T47D (cell line): ENCODE data around the gene SKA2.
"Not testable (repeated sequence)": the region's sequence is repeated elsewhere in the genome, so short reads cannot be mapped to it uniquely, and the experiment has no call there.

ENCODE experiments used
- DNase-seq, 2 experiments: peaks; one replicate each; pipeline versions ENCODE4 v3.0.0 to v3.0.0-alpha.2; 2011 to 2012; ENCODE audit warnings: low read depth in 1 of 2, low spot score in 1 of 2
- JUND ChIP-seq: IDR thresholded peaks from 2 replicates; pipeline ENCODE4 v1.6.1; 2012; ENCODE audit warnings: low read depth
- in situ Hi-C: cut with HindIII; loops from 2 replicates; pipeline ENCODE4 v1.10.0; 2016; ENCODE audit warnings: low sequenced_read_pairs, low pct_unique_long_range_greater_than_20kb

SKA2 gene, protein sequence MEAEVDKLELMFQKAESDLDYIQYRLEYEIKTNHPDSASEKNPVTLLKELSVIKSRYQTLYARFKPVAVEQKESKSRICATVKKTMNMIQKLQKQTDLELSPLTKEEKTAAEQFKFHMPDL

DNA sequence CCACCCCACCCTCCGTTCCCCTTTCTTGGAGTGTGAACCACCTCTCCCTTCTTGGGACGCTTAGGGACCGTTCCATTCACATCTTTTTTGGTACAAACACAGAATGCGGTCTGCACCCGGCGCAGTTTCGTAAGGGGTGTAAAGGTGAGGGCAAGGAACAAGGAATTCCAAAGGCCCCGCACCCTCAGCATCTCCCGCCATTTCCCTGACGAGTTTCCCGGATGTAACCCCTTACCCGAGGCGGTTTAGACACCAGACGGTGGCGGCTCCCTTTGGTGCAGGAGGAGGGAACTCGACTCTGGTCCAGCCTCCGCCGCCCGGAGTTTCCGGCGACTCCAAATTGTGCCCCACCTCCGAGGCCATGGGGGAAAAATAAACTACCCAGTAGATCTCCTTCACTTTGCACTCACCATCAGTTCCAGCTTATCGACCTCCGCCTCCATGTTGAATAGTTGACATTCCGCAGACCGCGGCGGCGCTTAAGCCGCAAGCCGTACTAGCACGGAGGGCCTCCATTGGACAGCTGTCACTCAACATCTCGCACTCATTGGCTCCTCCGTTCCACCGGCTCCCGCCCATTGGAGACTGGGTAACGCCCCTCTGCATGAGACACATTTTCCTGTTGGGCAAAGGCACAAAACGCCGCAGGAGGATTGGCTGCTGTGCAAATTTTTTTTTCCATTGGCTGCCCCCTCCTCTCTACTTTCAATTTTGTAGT is at the start of gene SKA2:
SKA2 (minus strand) TSS at position 466 of the 718 bp plus-strand sequence; CDS start at position 443, 23 bp downstream.
- peak; percentile 89 to 100 for DNase-seq
- 0 out of 2 replicates have a peak, but pooled peaks have one; percentile 10 for TF ChIP-seq JUND
- in situ Hi-C loops: no loop called here

DNA sequence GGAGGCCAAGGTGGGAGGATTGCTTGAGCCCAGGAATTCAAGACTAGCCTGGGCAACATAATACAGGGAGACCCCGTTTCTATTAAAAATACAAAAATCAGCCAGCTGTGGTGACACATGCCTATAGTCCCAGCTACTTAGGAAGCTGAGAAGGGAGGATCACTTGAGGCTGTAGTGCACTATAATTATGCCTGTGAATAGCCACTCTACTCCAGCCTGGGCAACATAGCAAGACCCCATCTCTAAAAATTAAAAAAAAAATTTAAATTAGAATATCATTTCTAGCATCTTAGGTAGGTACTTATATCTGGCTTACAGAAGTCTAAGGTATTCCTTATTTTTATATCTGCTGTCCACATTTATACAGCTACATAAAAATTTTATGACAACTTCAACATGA is 47.3 kb upstream of the SKA2 start:
- no peak for DNase-seq
- in situ Hi-C loops: no loop called here
- TF ChIP-seq JUND: no peak

DNA sequence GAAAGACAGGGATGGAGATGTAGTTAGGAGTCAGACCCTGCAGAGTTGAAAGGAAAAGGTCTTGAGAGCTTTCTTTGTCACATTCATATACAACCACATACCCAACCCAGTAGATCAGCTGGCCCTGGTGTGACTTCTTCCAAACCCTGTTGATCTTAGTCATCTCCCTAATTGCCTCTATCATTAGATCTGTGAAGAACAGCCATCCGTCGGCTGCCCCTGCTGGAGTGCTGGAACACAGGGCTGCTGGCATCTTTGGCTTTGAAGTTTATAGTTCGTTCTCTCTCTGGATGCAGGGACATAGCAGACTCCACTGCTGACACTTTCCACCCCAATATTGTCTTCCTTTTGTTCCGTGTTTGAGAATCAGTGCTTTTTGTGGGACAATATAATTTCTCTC is 44.4 kb upstream of the SKA2 start:
- in situ Hi-C loops: no loop called here
- DNase-seq: no peak
- TF ChIP-seq JUND: no peak

DNA sequence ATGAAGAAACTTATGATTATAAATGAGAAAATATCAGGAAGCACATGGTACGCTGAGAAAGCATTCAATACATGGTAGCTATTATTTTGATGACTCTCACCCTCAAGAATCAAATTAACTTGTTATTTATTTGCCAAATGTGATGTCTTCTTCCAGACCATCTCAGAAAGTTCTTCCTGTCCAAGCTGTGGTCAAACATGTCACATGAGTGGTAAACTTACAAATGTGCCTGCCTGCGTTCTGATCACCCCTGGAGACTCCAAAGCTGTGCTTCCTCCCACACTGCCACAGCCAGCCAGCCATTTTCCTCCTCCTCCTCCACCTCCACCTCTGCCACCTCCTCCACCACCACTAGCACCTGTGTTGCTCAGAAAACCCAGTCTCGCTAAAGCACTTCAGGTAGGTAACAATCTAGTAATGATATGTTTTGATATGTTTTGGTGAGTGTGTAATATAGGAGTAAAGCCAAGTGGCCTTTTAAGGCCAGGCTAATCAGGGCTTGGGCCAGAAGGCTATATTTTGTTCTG is 38.4 kb upstream of the SKA2 start:
- TF ChIP-seq JUND: no peak
- in situ Hi-C loops: no loop called here
- no peak for DNase-seq

DNA sequence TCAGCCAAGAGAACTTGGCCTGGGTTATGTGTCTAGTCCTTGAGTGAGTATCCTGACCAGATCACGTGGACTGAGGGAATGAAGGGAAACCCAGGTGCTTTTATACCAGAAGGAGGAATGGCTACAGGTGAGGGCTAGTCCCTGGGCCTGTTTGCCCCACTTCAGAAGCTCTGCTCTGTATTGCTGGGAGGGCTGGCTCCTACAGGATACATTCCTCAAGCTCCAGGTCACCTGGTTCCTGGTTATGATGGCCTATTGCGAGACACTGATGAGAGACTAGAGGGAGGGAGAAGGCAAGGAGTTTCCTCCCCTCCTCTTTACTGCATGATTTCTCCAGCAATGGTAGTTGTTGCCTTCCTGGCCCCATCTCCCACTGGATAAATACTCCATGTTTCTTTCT is 35.8 kb upstream of the SKA2 start:
- in situ Hi-C loops: no loop called here
- DNase-seq: no peak
- TF ChIP-seq JUND: no peak

DNA sequence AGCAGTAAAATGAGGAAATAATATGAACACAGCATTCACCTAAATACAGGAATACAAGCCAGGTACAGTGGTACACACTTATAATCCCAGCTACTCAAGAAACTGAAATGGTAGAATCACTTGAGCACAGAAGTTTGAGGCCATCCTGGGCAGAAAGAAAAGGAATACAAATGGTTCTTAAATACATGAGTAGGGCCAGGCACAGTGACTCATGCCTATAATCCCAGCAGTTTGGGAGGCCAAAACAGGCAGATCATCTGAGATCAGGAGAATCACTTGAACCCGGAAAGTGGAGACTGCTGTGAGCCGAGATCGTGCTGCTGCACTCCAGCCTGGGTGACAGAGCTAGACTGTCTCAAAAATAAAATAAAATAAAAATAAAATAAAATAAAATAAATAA is 31.9 kb upstream of the SKA2 start:
- TF ChIP-seq JUND: no peak
- in situ Hi-C loops: no loop called here
- DNase-seq: no peak

GRCh38 chr17:59185997-59186396 is 31.0 kb upstream of the SKA2 start:
- TF ChIP-seq JUND: no peak
- in situ Hi-C loops: no loop called here
- no peak for DNase-seq

GRCh38 chr17:59181481-59181880 is 26.5 kb upstream of the SKA2 start:
- no peak for DNase-seq
- TF ChIP-seq JUND: no peak
- in situ Hi-C loops: no loop called here

DNA sequence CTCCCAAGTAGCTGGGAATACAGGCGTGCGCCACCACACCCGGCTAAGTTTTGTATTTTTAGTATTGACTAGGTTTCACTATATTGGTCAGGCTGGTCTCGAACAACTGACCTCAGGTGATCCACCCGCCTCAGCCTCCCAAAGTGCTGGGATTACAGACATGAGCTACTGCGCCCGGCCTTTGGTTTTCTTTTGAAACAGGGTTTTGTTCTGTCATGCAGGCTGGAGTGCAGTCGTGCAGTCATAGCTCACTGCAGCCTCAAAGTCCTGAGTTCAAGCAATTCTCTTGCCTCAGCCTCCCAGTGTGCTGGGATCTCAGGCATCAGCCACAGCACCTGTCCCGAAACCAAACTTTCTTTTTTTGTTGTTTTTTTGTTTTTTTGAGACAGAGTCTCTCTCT is 25.6 kb upstream of the SKA2 start:
- in situ Hi-C loops: no loop called here

DNA sequence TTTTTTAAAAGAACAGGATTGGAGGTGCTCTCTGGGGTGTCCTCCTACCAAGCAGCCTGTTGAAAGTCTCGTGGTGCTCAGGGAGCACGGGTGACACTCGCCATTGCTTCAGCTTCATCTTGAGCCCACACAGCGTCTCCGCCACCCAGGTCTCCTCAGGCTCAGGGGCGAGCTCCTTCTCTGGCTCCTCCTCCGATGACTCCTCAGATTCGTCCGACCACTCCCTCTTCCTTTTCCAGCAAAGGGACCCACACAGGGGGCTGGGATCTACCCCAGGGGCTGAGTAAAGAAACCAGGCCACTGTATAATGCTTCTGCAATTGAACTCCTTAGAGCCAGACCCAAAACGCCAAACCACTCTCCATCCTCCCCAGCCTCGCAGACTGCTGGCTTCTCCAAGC is 24.6 kb upstream of the SKA2 start:
- DNase-seq, in situ Hi-C loops: not testable (repeated sequence)

More for the DNA sequence above, 25.6 kb upstream of the SKA2 start:
- DNase-seq: no peak
- TF ChIP-seq JUND: no peak

- in situ Hi-C loops: no loop called here
- DNase-seq: no peak
- TF ChIP-seq JUND: no peak
These were observed 23.4 kb upstream of the SKA2 start for GRCh38 chr17:59178266-59178985.

- no peak for TF ChIP-seq JUND
- in situ Hi-C loops: no loop called here
- no peak for DNase-seq
These were observed 20.1 kb upstream of the SKA2 start for GRCh38 chr17:59175076-59175475.

DNA sequence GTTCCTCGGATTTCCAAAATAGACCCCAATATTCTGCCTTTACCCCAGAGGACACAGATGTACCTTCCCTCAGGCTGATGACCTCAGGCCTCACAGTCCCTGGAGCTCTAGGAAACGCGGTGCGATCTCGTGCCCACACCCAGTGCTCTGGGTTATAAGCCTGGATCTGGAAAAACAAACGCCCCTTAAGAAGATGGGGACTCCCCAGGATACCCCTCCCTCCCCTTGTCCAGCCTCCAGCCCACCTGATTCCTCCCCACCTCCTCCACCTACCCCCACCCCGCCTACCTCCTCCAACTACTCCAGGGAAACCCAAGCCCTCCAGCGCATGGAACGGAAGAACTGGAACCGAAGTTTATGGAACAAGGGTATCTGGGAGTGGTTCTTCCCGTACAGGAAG is 19.7 kb upstream of the SKA2 start:
- TF ChIP-seq JUND: no peak
- no peak for DNase-seq
- in situ Hi-C loops: no loop called here
